Stimulated activated CD4-positive, alpha-beta T cell treated with anti-CD3 and anti-CD28 coated beads, Interleukin-1b, Interleukin-23, amount 100 ng/mL, for 48 hours (primary cell): Measurements from ENCODE around the gene TSHZ2.

Source experiments
- DNase-seq: peaks from one replicate; pipeline ENCODE4 v3.0.0-alpha.2; 2020

The TSHZ2 gene

GRCh38 chr20:53324816-53325215 is 352.7 kb downstream of the TSHZ2 start:
- DNase-seq = no peak

- no peak for DNase-seq
These were observed 356.8 kb downstream of the TSHZ2 start for GRCh38 chr20:53328961-53329360.

- no peak for DNase-seq
These were observed 357.6 kb downstream of the TSHZ2 start for GRCh38 chr20:53329781-53330180.

GRCh38 chr20:53330601-53331140 is 358.5 kb downstream of the TSHZ2 start:
- DNase-seq = no peak

GRCh38 chr20:53331151-53331973 is 359.2 kb downstream of the TSHZ2 start:
- DNase-seq = no peak

- DNase-seq = no peak
These were observed 360.1 kb downstream of the TSHZ2 start for GRCh38 chr20:53332022-53332837.

- DNase-seq = no peak
These were observed 362.7 kb downstream of the TSHZ2 start for GRCh38 chr20:53334861-53335260.

DNA sequence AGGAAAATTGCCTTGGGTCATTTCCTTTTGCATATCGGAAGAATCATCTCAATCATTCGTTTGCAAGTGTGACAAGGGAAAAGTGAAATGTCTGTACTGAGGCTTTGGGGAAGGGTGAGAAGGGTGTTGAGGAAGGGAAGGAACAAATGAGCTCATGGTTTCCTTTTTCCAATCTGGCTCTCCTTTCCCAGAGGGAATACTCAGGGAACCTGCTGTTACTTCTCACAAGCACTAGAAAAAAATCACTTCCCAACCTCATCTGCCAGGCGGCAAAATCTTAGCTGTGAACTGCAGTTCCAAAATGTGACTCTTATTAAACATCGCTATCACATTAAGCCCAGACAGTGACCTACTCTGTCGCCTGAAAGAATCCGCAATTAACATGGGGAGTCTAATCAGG is 363.4 kb downstream of the TSHZ2 start:
- DNase-seq = no peak

DNA sequence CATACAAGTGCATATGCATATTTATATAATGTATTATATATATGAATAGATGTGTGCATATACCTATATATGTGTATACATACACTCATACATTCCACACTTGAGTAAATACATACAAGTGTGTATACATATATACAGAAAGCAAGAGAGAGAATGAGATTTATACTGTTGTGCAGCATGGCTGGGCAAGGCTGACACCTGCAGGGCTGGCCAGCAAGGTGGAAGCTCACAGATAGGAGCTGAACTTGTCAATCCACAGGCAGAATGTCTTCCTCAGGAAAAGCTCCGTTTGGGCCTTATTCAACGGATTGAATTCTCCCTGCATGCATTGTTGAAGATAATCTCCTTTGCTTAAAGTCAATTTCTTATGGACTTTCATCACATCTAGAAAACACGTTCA is 364.7 kb downstream of the TSHZ2 start:
- no peak for DNase-seq

DNA sequence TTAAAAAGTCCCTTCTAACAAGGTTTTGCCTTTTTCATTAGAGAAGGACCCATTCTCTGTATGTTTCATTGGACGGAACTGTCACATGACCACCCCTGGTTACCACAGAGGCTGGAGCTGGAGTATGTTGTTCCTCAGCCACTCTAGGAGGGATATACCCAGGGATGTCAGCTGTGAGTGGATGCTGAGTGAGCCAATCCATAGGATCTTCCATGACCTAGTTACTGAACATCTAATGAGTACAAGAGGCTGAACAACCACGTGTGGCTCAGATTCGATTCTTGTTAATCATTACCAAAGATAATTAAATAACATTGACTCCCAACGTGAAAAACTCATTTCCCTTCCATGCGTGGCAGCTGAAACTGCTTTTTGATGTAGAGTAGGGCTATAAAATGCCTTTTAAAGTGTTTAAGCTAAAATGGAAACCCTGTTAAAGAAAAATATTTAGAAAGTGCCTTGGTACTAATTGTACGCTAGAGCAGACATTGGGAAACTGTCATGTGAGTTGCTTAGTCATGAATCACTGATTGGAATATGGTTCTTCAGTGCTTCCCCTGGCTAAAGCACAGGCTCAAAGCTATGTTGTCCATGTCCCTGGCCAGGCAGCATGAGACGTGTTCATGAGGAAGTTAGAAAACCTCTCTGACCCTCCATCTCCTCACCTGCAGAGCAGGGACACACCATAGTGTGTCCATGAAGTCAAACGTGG is 365.4 kb downstream of the TSHZ2 start:
- no peak for DNase-seq

GRCh38 chr20:53338716-53339115 is 366.6 kb downstream of the TSHZ2 start:
- DNase-seq = no peak

- DNase-seq = no peak
These were observed 370.3 kb downstream of the TSHZ2 start for GRCh38 chr20:53342429-53342828.

DNA sequence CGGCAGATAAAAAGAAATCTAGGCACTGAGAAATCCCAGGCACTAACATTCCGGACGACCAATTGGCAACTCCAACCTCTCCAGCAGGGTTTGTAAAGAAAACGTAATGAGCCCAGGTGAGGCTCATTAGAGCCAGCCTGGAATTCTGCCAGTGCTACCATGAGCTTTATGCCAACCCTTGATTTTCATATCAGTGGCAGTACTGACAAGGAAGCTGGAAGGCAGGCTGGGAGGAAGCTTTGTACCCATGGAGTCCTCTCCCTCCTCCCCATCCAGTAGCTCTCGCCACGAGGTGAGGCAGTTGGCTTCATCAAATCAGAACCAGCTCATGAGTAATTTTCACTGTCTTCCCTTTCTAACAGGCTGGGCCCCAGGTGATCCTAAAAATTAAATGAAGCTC is 371.3 kb downstream of the TSHZ2 start:
- no peak for DNase-seq

DNA sequence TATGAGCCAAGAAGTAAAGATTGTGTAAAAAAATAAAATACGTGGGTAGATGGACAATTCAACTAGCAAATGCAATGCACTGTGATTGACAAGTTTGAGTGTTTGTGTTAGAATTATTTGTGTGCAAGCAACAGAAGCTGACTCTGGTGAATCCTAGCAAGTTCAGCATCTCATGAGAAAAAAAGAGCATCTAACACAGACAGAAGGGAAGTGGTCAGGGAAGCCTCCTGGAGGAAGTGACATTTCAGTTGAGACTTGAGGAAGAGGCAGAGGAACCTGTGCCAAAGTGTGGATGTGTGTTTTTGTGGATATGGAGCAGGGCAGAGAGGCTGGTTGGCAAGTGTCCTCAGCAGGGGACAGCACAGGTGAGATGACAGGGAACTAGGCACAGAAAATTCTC is 372.7 kb downstream of the TSHZ2 start:
- DNase-seq = no peak

DNA sequence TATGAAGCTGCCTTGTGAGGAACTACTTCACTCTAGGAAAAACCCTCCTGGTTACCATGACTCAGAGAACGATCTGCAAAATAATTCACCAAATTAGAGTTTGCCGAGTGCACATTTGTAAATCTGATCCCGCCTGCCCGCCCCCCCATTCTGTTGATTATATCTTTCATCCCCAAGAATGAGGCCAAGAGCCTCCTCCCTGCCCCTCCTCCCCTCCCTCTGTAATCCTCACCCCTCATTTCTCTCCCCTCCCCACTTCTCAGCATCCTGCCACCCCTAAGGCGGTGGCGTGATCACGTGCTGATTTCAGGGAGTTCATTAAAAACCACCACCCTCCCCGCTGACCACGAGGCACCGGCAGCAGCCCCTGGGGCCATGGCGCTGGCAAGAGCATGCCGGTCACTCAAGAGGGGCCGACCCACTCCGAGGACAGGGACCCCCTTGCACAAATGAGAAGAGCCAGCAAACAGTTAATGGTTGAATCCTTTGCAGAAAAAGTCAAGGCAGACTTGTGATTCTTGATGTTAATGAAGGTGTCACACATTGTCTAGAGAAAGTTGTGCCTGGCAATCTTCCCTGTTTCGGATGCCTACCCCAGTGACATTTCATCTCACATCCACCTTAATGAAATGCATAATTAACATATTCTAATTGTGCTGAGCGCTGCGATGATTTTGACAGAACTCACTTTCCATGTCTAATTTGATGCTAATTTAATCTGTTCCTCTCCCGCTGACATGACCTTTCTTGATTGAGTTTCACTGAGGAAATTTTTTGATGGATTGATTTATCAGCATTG is 373.6 kb downstream of the TSHZ2 start:
- no peak for DNase-seq

- DNase-seq = no peak
These were observed 374.1 kb downstream of the TSHZ2 start for GRCh38 chr20:53346335-53346648.

- no peak for DNase-seq
These were observed 377.6 kb downstream of the TSHZ2 start for GRCh38 chr20:53349730-53350129.

- DNase-seq = no peak
These were observed 380.7 kb downstream of the TSHZ2 start for GRCh38 chr20:53352727-53353440.

DNA sequence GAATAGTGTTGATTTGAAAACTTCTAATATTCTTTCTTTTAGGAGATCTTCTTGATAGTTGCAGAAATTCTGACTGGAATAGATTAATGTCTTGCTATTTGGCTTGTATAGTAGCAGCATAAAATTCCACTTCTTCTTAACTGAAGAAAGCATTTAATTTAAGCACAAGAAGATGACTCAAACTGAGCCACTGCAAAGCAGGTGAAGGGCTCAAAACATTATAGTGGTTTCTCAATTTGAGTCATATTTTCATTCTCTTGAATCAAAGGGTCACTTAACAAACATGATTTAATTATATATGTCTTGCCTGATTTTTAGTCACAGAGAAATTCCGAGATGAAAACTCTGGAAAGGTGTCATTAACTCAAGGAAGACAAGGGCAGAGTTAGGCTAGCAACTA is 382.2 kb downstream of the TSHZ2 start:
- DNase-seq = no peak

DNA sequence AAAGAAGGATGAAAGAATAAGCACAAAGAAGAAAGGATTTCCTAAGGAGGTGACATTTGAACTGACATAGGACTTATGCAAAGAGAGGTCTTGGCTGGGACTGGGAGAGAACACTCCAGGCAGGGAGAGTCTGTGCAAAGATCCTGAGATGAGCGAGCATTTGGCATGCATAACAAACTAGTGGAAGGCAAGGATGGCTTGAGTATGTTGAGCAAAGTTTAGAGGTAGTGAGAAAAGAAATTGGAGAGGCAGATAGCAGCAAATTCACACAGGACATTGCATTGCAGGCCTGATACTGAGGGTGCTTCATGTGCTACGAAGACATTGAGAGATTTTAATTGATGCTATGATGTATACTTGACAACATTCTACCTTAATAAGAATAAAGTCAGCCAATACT is 383.6 kb downstream of the TSHZ2 start:
- no peak for DNase-seq

DNA sequence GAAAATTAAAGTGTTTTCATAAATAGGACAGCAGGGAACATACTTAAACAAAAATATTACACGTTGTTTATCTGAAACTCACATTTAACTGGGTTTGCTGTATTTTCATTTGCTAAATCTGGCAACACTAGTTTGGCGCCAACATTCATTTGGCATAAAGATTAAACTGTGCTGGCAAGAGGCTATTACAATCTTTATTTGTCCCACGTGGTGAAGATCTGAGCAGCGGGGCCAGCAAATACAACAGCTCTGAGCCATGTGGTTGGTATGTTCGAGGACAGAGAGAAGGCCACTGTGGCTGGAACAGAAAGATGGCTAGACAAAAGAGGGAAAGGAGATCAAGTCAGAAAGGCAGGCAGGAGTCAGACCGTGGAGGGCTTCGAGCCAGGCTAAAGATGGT is 387.3 kb downstream of the TSHZ2 start:
- no peak for DNase-seq

- DNase-seq = no peak
These were observed 388.7 kb downstream of the TSHZ2 start for GRCh38 chr20:53360852-53361251.
